NCI-H1436 (cell line): ENCODE measurements around the gene LILRA2.
"Not testable (repeated sequence)": the region's sequence is repeated elsewhere in the genome, so short reads cannot be mapped to it uniquely, and the experiment has no call there.

ENCODE experiments used
- DNase-seq: peaks from one replicate; lab custom pipeline; 2025; lab: John Stamatoyannopoulos, UW

LILRA2 gene

DNA sequence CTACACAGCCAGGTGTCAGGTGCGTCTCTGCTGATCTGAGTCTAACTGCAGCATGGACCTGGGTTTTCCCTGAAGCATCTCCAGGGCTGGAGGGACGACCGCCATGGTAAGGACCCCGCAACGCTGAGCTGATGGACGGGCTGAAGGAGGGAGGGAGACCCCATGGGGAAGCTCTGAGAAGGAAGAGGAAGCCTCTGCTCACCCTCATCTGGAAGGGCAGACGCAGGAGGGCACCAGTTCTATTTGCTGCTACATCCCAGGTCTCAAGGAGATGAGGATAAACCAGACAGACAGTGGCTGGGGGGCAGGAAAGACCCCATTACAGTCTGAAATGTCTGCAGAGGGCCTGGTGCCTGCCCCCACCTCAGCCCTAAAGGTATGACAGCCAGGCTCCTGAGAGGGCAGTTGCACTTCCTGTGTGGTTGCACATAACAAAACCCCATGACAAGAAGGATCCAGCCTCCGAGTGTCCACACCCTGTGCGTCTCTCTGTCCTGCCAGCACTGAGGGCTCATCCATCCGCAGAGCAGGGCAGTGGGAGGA, at the start of gene LILRA2:
Gene LILRA2, plus strand, starts transcription at position 461 of the 543 bp plus-strand sequence. CDS start 89 bp downstream, outside the sequence.
- DNase-seq = no peak

DNA sequence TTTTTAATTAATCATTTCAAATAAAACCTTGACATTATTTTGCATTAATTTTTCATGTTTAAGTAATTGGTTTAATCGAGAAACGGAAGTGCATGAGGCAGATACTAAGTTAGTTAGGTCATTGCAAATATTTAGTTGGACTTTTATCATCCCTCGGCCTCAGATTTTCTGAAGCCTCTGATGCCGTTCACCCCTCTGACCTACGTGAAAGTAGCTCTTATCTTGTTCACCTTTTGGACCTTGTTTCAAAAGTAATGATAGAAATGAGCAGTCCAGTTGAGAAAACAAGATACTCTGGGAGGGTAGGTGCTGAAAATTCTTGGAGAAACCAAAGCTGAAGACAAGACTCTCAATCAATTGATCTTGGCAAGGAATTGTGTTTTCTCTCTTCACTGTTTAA, 48.0 kb upstream of the LILRA2 start:
- no peak for DNase-seq

GRCh38 chr19:54526972-54527371, 46.6 kb upstream of the LILRA2 start:
- DNase-seq = no peak

DNA sequence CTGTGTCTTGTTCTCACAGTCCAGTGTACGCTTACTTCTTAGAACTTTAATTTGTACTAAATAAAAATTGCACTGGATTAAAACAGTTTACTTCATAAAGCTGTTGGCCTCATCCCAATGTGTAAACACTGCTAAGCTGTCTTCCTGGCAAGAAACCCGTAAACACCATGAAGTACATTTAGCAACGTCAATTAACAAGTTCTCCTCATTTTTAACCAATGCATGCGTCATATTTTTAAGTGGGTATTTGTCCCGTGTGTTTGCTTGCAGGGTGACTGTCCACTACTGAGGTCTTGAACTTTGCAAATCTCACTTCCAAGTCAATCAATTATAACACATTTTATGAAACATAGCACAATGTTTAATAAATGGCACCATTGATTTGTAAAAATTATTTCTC, 42.7 kb upstream of the LILRA2 start:
- no peak for DNase-seq

DNA sequence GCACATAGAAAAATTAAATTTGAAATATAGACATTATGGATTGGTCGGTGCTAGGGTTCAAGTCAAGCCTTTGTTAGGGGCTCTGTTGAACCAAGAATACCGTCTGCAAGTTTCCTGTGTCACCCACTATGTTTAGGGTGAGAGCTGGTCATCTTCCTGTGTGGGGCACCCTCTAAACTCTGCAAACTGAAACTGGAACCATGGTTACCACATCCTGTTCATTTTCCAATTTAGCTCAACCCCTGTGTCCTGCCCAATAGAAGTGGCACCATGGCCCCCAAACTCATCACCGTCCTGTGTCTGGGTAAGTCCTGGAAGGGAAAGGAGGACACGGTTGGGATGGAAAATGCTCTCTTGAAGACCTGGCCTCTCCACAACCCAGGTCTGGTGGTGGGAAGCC, 41.1 kb upstream of the LILRA2 start:
- DNase-seq = no peak

DNA sequence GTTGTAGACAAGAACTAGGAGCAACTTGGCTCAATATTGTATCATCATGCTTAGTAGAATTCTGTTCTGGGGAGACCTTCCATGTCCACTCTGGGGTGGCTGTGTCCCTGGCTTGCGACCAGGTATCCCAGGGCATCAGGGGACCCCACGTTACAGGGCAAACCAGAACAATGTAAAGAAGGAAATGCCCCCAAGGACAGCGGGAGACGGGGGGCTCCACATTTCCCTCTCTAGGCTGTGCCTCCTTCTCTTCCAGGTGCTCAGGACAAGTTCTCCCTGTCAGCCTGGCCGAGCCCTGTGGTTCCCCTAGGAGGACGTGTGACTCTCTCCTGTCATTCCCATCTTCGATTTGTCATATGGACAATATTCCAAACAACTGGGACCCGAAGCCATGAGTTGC, 40.1 kb upstream of the LILRA2 start:
- no peak for DNase-seq

DNA sequence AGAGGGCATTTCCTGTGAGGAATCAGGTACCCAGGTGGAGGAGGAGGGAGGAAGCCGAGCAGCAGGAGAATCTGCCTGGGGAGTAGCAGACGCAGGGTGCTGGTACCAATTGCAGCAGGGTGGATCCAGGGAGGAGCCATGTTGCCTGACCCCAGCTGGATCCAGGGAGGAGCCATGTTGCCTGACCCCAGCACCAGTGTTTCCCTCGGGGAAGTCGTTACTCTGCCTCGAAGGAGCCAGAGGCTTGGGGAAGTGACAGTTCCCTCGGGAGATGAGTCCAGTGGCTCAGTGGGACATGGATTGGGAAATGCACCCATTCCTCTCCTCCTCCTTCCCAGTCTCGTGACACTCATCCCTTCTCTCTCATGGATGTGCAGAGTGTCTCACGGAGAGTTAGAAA, 39.4 kb upstream of the LILRA2 start:
- DNase-seq = no peak

DNA sequence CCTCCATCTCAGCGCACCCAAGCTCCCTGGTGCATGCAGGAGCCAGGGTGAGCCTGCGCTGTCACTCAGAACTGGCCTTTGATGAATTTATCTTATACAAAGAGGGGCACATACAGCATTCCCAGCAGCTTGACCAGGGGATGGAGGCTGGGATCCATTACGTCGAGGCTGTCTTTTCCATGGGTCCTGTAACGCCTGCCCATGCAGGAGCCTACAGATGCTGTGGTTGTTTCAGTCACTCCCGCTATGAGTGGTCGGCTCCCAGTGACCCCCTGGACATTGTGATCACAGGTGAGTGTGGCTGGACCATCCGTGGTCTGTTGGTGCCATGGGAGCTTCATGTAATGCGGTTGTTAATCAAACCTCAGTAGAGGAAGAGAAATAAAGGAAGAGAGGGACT, 38.0 kb upstream of the LILRA2 start:
- no peak for DNase-seq

- no peak for DNase-seq
Observed at GRCh38 chr19:54536956-54537355, 36.6 kb upstream of the LILRA2 start.

- no peak for DNase-seq
Observed at GRCh38 chr19:54541712-54542111, 31.9 kb upstream of the LILRA2 start.

- DNase-seq = no peak
Observed at GRCh38 chr19:54548806-54549205, 24.8 kb upstream of the LILRA2 start.

DNA sequence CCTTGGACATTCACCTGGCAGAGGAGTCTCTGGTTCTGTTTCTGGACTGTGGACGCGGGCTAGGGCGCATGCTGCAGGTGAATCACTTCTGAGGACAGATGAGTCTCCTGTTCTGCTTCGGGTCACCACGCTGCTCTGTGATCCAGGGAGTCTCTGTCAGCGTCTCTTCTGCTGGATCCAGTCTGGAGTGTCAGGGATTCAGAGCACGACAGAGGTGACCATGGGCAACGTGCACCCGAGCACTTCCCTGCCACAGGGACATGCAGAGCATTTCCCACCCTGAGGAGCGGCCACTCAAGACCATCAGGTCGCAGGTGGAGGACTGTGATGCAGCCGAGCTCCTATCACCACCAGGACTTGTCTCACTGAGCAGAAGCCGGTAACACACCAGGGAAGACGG, 24.4 kb upstream of the LILRA2 start:
- DNase-seq = no peak

DNA sequence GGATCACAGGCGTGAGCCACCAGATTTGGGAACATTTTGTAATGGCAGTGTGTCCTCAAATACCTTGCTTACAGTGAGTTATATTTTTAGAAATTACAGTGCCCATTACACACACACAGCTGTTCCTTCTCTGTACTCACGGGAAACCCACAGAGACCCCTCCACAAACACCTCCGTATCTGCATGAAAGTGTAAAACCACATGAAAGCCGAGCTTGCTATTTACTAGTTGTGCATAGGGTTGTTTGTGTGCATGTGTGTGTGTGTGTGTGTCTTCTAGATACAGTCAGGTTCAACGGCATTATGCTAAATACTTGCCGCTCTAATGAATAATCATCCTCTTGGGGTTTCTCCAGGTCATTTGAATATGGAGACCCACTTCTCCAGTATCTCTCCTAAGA, 22.3 kb upstream of the LILRA2 start:
- DNase-seq = no peak

DNA sequence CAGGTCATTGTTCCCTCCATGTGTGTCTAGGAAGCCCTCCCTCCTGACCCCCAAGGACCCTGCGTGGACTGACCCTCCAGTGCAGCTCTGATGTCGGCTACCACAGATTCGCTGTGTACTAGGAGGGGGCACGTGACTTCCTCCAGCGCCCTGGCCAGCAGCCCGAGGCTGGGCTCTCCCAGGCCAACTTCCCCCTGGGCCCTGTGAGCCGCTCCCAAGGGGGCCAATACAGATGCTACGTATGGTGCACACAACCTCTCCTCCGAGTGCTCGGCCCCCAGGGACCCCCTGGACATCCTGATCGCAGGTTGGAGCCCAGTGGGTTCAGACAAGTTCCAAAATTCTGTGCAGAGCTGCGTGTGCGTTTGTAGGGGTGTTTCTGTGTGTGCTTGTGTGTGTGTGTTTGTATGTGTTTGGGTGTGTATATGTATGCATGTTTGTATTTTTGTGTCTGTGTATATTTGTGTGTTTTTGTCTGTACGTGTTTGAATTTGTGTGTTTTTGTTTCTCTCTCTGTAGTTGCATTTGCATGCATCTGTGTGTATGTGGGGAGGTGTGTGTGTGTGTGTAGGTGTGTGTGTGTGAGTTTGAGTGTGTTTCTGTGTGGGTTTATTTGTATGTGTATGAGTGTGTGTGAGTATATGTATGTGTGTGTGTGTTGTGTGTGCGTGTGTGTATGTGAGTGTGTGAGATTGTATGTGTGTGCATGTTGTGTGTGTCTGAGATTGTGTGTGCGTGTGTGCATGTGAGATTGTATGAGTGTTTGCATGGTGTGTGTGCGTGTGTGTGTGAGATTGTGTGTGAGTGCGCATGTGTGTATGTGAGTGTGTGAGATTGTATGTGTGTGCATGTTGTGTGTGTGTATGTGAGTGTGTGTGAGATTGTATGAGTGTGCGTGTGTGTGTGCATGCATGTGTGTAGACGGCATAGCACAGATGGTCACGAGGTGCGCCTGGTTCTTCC, 21.4 kb upstream of the LILRA2 start:
- DNase-seq = no peak

DNA sequence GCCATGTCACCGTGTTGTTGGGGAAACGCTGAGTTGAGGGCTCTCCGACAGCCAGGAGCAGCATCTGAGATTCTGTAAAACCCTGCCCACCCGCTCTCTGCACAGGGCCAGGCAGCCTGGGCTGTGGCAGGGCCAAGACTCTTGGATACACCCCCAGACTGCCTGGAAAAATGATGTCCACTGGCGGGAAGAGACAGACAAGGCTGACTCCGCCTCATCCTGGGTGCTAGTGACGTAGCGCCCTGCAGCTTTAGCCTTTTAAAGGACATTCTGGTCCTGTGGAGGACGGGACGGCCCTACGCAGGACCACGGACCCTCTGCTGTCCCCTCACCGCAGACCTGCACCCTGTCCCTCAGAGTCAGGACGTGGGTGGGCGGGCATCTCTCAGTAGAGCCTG, 20.7 kb upstream of the LILRA2 start:
- no peak for DNase-seq

- DNase-seq = no peak
Observed at GRCh38 chr19:54554006-54554405, 19.6 kb upstream of the LILRA2 start.

GRCh38 chr19:54554896-54555295, 18.7 kb upstream of the LILRA2 start:
- no peak for DNase-seq

DNA sequence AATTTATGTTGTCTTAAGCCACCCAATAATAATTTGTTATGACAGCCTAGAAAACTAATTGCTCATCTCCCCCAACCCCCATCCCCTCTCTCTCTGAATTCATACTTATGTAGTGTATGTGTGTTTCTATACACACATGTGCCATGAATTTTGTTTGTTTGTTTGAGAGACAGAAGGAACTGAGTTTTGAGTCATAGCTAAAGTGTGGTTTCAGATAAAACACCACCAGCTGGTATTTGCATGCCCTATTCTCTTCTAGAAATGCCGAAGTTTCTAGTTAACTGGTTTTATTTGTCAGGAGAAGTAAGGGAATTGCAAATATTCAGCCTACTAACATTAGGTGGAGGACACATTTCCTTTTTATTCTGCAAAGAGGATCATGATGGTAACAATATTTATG, 17.4 kb upstream of the LILRA2 start:
- DNase-seq = no peak

- no peak for DNase-seq
Observed at GRCh38 chr19:54558339-54558738, 15.3 kb upstream of the LILRA2 start.

- DNase-seq = no peak
Observed at GRCh38 chr19:54560881-54561385, 12.7 kb upstream of the LILRA2 start.

DNA sequence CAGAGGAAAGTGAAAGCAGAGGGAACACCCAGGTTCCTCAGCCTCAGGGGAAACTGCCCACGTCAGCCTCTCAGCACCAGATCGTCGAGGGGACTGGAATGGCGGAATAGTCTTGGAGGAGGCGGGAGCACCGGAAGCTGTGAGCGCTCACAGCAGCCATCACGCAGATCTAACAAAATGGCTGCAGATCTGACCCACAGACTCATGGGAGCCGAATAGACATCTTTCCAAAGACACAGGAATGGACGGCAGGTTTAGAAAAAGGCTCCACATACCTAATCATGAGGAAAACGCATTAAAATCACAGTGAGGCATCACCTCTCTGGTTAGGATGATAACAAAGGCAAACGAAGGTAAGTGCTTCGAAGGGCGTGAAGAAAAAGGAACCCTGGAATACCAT, 11.8 kb upstream of the LILRA2 start:
- DNase-seq = no peak

- not testable (repeated sequence) for DNase-seq
Observed at GRCh38 chr19:54563206-54563605, 10.4 kb upstream of the LILRA2 start.

DNA sequence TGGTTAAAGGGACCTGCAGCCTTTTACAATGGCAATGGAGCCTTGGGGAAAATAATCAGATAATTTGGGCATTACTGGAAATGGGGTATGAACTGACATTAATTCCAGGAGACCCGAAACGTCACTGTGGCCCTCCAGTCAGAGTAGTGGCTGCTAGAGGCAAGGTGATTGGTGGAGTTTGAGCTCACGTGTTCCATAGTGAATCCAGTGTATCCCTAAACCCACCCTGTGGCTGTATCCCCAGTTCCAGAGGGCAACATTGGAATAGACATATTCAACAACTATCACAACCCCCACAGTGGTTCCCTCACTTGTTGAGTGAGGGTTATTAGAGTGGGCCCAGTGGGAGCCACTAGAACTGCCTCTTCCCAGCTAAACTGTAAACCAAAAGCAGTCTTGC, 3.3 kb upstream of the LILRA2 start:
- no peak for DNase-seq
